ENCODE data around the gene PSMB5. TPM values are rescaled to one million over a fixed set of nuclear protein-coding genes. Genes with fewer than 3 reads are reported as not detected.

PSMB5 gene
- total and polyA plus RNA-seq, 2 of the 13 experiments (the other 11 are each of a cell fraction or from before 2014, with no cell fraction given) = 705 to 871 TPM

GRCh38 chr14:22977684-22978486 is 56.8 kb downstream of the PSMB5 start (continued):
- no peak; the same call in none of the 2 replicates for TF ChIP-seq ZBTB49 (CRISPR knock-in tag; IDR thresholded peaks at IDR 0.05; ENCODE audit: borderline replicate concordance)
- peak; percentile 92 for TF ChIP-seq SOX5 (CRISPR knock-in tag; IDR thresholded peaks at IDR 0.05; ENCODE audit: borderline replicate concordance)
- TF ChIP-seq PLSCR1 (CRISPR knock-in tag; IDR thresholded peaks at IDR 0.05; ENCODE audit: borderline replicate concordance) = no peak
- no peak for TF ChIP-seq ZNF607 (CRISPR knock-in tag; IDR thresholded peaks at IDR 0.05; ENCODE audit: borderline replicate concordance)
- peak; percentile 27; the same call in 1 of the 2 replicates for TF ChIP-seq ZNF567 (CRISPR knock-in tag; IDR thresholded peaks at IDR 0.05; ENCODE audit: borderline replicate concordance)
- no peak; the same call in 1 of the 2 replicates for TF ChIP-seq E2F5 (CRISPR knock-in tag; conservative IDR thresholded peaks at IDR 0.05)
- TF ChIP-seq ZNF563 (CRISPR knock-in tag; IDR thresholded peaks at IDR 0.05) = no peak
- TF ChIP-seq KMT2B (CRISPR knock-in tag; IDR thresholded peaks at IDR 0.05) = peak; percentile 58; the same call in 1 of the 2 replicates
- TF ChIP-seq ZNF557 (CRISPR knock-in tag; IDR thresholded peaks at IDR 0.05) = no peak
- no peak for TF ChIP-seq ZNF709 (CRISPR knock-in tag; IDR thresholded peaks at IDR 0.05)
- peak; percentile 85; the same call in 1 of the 2 replicates for TF ChIP-seq GLI4 (CRISPR knock-in tag; IDR thresholded peaks at IDR 0.05; ENCODE audit: borderline replicate concordance)
- TF ChIP-seq HDAC1 (CRISPR knock-in tag; IDR thresholded peaks at IDR 0.05) = no peak
- no peak for TF ChIP-seq ZNF335 (CRISPR knock-in tag; IDR thresholded peaks at IDR 0.05)
- no peak for TF ChIP-seq ZNF317 (CRISPR knock-in tag; IDR thresholded peaks at IDR 0.05)
- TF ChIP-seq SALL1 (CRISPR knock-in tag; IDR thresholded peaks at IDR 0.05) = no peak
- peak; percentile 97 for TF ChIP-seq RARA (CRISPR knock-in tag; IDR thresholded peaks at IDR 0.05)
- TF ChIP-seq ARNT2 (CRISPR knock-in tag; IDR thresholded peaks at IDR 0.05; ENCODE audit: low read depth) = no peak
- no peak for TF ChIP-seq RNF2 (conservative IDR thresholded peaks at IDR 0.05; ENCODE audit: low read depth)
- no peak for TF ChIP-seq ZNF740 (CRISPR knock-in tag; IDR thresholded peaks at IDR 0.05)
- peak; percentile 100 for TF ChIP-seq DPF2 (CRISPR knock-in tag; IDR thresholded peaks at IDR 0.05; ENCODE audit: borderline replicate concordance, low read depth)
- TF ChIP-seq NPAS2 (CRISPR knock-in tag; IDR thresholded peaks at IDR 0.05; ENCODE audit: borderline replicate concordance) = no peak
- TF ChIP-seq PBX3 (CRISPR knock-in tag; IDR thresholded peaks at IDR 0.05; ENCODE audit: borderline replicate concordance) = no peak
- TF ChIP-seq ZNF678 (CRISPR knock-in tag; IDR thresholded peaks at IDR 0.05) = 0 out of 2 replicates have a peak, but pooled peaks have one; percentile 40
- no peak for TF ChIP-seq FOXA1 (IDR thresholded peaks at IDR 0.05)
- peak; percentile 97 for TF ChIP-seq FOXA1 (CRISPR knock-in tag; IDR thresholded peaks at IDR 0.05)
